HG02981 (cell line): Measurements from ENCODE around the gene RGS9.
"Not testable (repeated sequence)": the region's sequence is repeated elsewhere in the genome, so short reads cannot be mapped to it uniquely, and the experiment has no call there.

Experiments used
- ATAC-seq: cut with Tn5 transposase; IDR thresholded peaks from one replicate; pipeline ENCODE4 v1.9.1; 2021; ENCODE audit warnings: mild to moderate bottlenecking, moderate library complexity; ENCODE audit not compliant: unreplicated experiment

Gene RGS9

GRCh38 chr17:65155622-65156021 is 18.5 kb downstream of the RGS9 start:
- ATAC-seq, result no peak

GRCh38 chr17:65156185-65156834 is 19.1 kb downstream of the RGS9 start:
- no peak for ATAC-seq

GRCh38 chr17:65156835-65157565 is 19.8 kb downstream of the RGS9 start:
- ATAC-seq, result no peak

- ATAC-seq, result no peak
These were observed 20.9 kb downstream of the RGS9 start for GRCh38 chr17:65158041-65158440.

GRCh38 chr17:65158622-65159021 is 21.5 kb downstream of the RGS9 start:
- ATAC-seq, result no peak

GRCh38 chr17:65160516-65160915 is 23.3 kb downstream of the RGS9 start:
- ATAC-seq, result no peak

- peak; percentile 97 for ATAC-seq
These were observed 26.9 kb downstream of the RGS9 start for GRCh38 chr17:65163990-65164495.

- ATAC-seq, result no peak
These were observed 29.6 kb downstream of the RGS9 start for GRCh38 chr17:65166787-65167186.

- no peak for ATAC-seq
These were observed 30.4 kb downstream of the RGS9 start for GRCh38 chr17:65167566-65167965.

- no peak for ATAC-seq
These were observed 32.5 kb downstream of the RGS9 start for GRCh38 chr17:65169691-65170090.

GRCh38 chr17:65170839-65171238 is 33.7 kb downstream of the RGS9 start:
- ATAC-seq, result no peak

- ATAC-seq, result no peak
These were observed 34.6 kb downstream of the RGS9 start for GRCh38 chr17:65171752-65172151.

- ATAC-seq, result no peak
These were observed 35.4 kb downstream of the RGS9 start for GRCh38 chr17:65172496-65173136.

GRCh38 chr17:65173284-65173793 is 36.2 kb downstream of the RGS9 start:
- no peak for ATAC-seq

- no peak for ATAC-seq
These were observed 37.0 kb downstream of the RGS9 start for GRCh38 chr17:65173976-65174683.

- no peak for ATAC-seq
These were observed 37.8 kb downstream of the RGS9 start for GRCh38 chr17:65174974-65175373.

- no peak for ATAC-seq
These were observed 38.8 kb downstream of the RGS9 start for GRCh38 chr17:65175952-65176351.

GRCh38 chr17:65176646-65177409 is 39.7 kb downstream of the RGS9 start:
- no peak for ATAC-seq

GRCh38 chr17:65177901-65178300 is 40.7 kb downstream of the RGS9 start:
- no peak for ATAC-seq

- not testable (repeated sequence) for ATAC-seq
These were observed 43.1 kb downstream of the RGS9 start for GRCh38 chr17:65180276-65180675.
